Measurements from ENCODE around the gene SNU13.
"Not testable (repeated sequence)": the region's sequence is repeated elsewhere in the genome, so short reads cannot be mapped to it uniquely, and the experiment has no call there.

The SNU13 gene

DNA sequence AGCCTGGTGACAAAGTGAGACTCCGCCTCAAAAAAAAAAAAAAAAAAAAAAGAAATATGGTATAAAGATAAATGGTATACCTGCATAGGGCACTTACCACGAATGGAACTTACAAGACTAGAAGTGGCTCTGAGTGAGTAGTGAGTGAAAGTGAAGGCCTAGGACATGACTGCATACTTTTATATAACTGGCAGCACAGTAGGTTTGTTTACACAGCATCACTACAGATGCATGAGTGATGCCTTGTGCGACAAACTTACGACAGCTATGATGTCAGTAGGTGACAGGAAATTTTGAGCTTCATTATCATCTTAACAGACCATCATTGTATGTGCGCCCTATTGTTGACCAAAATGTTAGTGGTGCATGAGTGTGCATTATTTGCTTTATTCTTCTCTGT lies 49.9 kb downstream of the SNU13 start:
- Histone ChIP-seq H3K14ac (ENCODE audit: low read length) (no peak overlapping the region), H3K18ac (ENCODE audit: low read length) (no peak overlapping the region), H3K27ac (ENCODE audit: low read depth, low read length) (no peak overlapping the region), H3K27me3 (ENCODE audit: insufficient read depth, low read length) (no peaks in the 10 kb centered on the region), H3K9me3 (ENCODE audit: insufficient read depth, low read depth, low read length) (no peaks in the 10 kb centered on the region), H3K23ac (ENCODE audit: low read length) (no peak overlapping the region), H3K4ac (ENCODE audit: low read depth, low read length) (no peak overlapping the region), H2AK5ac (ENCODE audit: low read length) (no peak overlapping the region), H2BK12ac (ENCODE audit: low read length) (no peak overlapping the region), H3K79me1 (ENCODE audit: low read length) (no peaks in the 10 kb centered on the region), H3K4me2 (ENCODE audit: low read length) (no peak overlapping the region), H3K4me1 (ENCODE audit: control insufficient read depth in 1 of 2, insufficient read depth in 2 of 2, low read length in 2 of 2) (no peaks in the 10 kb centered on the region), H4K12ac (ENCODE audit: low read depth, low read length) (no peak overlapping the region), H2AFZ (ENCODE audit: insufficient read depth, low read length, poor library complexity) (no peak overlapping the region), H4K8ac (ENCODE audit: low read depth, low read length) (no peak overlapping the region), H3K36me3 (ENCODE audit: control insufficient read depth in 1 of 2, insufficient read depth in 2 of 2, low read length in 2 of 2) (peaks cover 39 to 57% of the 10 kb centered on the region in 2 experiments), H3K79me2 (ENCODE audit: control insufficient read depth, insufficient read depth, low read length, poor library complexity) (no peaks in the 10 kb centered on the region), H2BK120ac (ENCODE audit: insufficient read depth, low read length, poor library complexity) (no peak overlapping the region), H3K9ac (ENCODE audit: low read length) (no peak overlapping the region), H2BK5ac (ENCODE audit: low read depth, low read length, poor library complexity) (no peak overlapping the region), H4K91ac (ENCODE audit: low read depth, low read length) (no peak overlapping the region), H3K4me3 (ENCODE audit: low read depth, low read length) (no peak overlapping the region)
- WGBS (ENCODE audit: extremely low coverage, insufficient coverage, insufficient read length), result no CpG with 5 or more reads among the region's 5 CpGs
- DNase-seq, result no peak

DNA sequence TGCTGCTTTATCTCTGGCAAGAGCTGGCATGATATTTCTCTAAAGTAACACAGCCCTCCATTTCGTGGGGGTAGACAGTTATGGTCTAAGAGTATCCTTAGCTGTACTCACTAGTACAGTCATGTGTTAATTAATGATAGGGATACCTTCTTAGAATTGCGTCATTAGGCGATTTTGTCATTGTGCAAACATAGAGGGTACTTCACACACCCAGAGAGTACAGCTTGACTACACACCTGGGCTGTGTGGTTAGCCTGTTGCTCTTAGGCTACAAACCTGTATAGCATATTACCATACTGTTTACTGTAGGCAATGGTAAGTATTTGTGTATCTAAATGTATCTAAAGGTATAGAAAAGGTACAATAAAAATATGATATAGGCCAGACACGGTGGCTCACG lies 50.5 kb downstream of the SNU13 start:
- H2BK120ac ChIP-seq (ENCODE audit: insufficient read depth, low read length, poor library complexity), result no peak overlapping the region
- no peaks in the 10 kb centered on the region for H3K27me3 ChIP-seq (ENCODE audit: insufficient read depth, low read length)
- H3K14ac ChIP-seq (ENCODE audit: low read length), result no peak overlapping the region
- no peaks in the 10 kb centered on the region for H3K9me3 ChIP-seq (ENCODE audit: insufficient read depth, low read depth, low read length)
- no peak overlapping the region for H2AFZ ChIP-seq (ENCODE audit: insufficient read depth, low read length, poor library complexity)
- H3K79me1 ChIP-seq (ENCODE audit: low read length), result no peaks in the 10 kb centered on the region
- H3K36me3 ChIP-seq (ENCODE audit: control insufficient read depth in 1 of 2, insufficient read depth in 2 of 2, low read length in 2 of 2), result peaks cover 39 to 60% of the 10 kb centered on the region in 2 experiments
- no peak overlapping the region for H2BK12ac ChIP-seq (ENCODE audit: low read length)
- H3K4ac ChIP-seq (ENCODE audit: low read depth, low read length), result no peak overlapping the region
- H3K4me3 ChIP-seq (ENCODE audit: low read depth, low read length), result no peak overlapping the region
- H3K9ac ChIP-seq (ENCODE audit: low read length), result no peak overlapping the region
- no peak overlapping the region for H3K4me2 ChIP-seq (ENCODE audit: low read length)
- H4K91ac ChIP-seq (ENCODE audit: low read depth, low read length), result no peak overlapping the region
- H4K8ac ChIP-seq (ENCODE audit: low read depth, low read length), result no peak overlapping the region
- no peak overlapping the region for H3K27ac ChIP-seq (ENCODE audit: low read depth, low read length)
- no peak for DNase-seq
- H3K79me2 ChIP-seq (ENCODE audit: control insufficient read depth, insufficient read depth, low read length, poor library complexity), result no peaks in the 10 kb centered on the region
- no peak overlapping the region for H2AK5ac ChIP-seq (ENCODE audit: low read length)
- WGBS (ENCODE audit: extremely low coverage, insufficient coverage, insufficient read length), result no CpG with 5 or more reads among the region's 5 CpGs
- no peak overlapping the region for H3K18ac ChIP-seq (ENCODE audit: low read length)
- no peak overlapping the region for H4K12ac ChIP-seq (ENCODE audit: low read depth, low read length)
- no peaks in the 10 kb centered on the region for H3K4me1 ChIP-seq (ENCODE audit: control insufficient read depth in 1 of 2, insufficient read depth in 2 of 2, low read length in 2 of 2)
- H2BK5ac ChIP-seq (ENCODE audit: low read depth, low read length, poor library complexity), result no peak overlapping the region
- no peak overlapping the region for H3K23ac ChIP-seq (ENCODE audit: low read length)

DNA sequence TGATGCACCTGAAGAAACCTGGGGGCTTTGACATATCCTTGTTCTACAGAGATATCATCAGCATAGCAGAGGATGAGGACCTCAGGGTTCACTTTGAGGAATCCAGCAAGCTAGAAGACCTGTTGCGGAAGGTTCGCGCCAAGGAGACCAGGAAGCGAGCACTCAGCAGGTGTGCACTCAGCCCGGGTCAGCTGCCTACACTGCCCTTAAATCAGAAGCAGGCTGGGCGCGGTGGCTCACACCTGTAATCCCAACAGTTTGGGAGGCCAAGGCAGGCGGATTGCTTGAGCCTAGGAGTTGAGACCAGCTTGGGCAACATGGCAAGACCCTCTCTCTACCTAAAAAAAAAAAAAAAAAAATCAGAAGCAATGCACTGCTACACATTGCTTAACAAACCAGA lies 51.0 kb downstream of the SNU13 start:
- H3K23ac ChIP-seq (ENCODE audit: low read length); H3K4me3 ChIP-seq (ENCODE audit: low read depth, low read length); H2BK12ac ChIP-seq (ENCODE audit: low read length); H3K79me2 ChIP-seq (ENCODE audit: control insufficient read depth, insufficient read depth, low read length, poor library complexity); H3K4me2 ChIP-seq (ENCODE audit: low read length); DNase-seq; H2AFZ ChIP-seq (ENCODE audit: insufficient read depth, low read length, poor library complexity); H3K18ac ChIP-seq (ENCODE audit: low read length); H2BK120ac ChIP-seq (ENCODE audit: insufficient read depth, low read length, poor library complexity); H3K9ac ChIP-seq (ENCODE audit: low read length); H2AK5ac ChIP-seq (ENCODE audit: low read length); H3K4me1 ChIP-seq (ENCODE audit: control insufficient read depth in 1 of 2, insufficient read depth in 2 of 2, low read length in 2 of 2); H3K27me3 ChIP-seq (ENCODE audit: insufficient read depth, low read length); H2BK5ac ChIP-seq (ENCODE audit: low read depth, low read length, poor library complexity); H3K4ac ChIP-seq (ENCODE audit: low read depth, low read length); H4K12ac ChIP-seq (ENCODE audit: low read depth, low read length); H3K14ac ChIP-seq (ENCODE audit: low read length); H3K79me1 ChIP-seq (ENCODE audit: low read length); H3K27ac ChIP-seq (ENCODE audit: low read depth, low read length); H3K9me3 ChIP-seq (ENCODE audit: insufficient read depth, low read depth, low read length); H4K91ac ChIP-seq (ENCODE audit: low read depth, low read length); H4K8ac ChIP-seq (ENCODE audit: low read depth, low read length): not testable (repeated sequence)
- no CpG with 5 or more reads among the region's 8 CpGs for WGBS (ENCODE audit: extremely low coverage, insufficient coverage, insufficient read length)
- H3K36me3 ChIP-seq (ENCODE audit: control insufficient read depth in 1 of 2, insufficient read depth in 2 of 2, low read length in 2 of 2), result peaks cover 39 to 55% of the 10 kb centered on the region in 2 experiments

DNA sequence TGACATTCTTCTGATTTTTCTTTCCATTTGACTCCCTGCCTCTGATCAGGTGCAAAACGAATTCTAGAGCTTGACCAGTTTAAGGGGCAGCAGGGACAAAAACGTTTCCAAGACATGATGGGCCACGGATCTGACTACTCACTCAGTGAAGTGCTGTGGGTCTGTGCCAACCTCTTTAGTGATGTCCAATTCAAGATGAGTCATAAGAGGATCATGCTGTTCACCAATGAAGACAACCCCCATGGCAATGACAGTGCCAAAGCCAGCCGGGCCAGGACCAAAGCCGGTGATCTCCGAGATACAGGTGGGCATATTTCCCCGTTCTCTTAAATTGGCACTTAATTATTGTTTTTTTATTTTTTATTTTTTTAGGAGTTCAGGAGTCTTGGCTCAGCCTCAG lies 52.2 kb downstream of the SNU13 start:
- WGBS (ENCODE audit: extremely low coverage, insufficient coverage, insufficient read length), result no CpG with 5 or more reads among the region's 7 CpGs
- Histone ChIP-seq H2BK120ac (ENCODE audit: insufficient read depth, low read length, poor library complexity) (no peak overlapping the region), H3K4me2 (ENCODE audit: low read length) (no peak overlapping the region), H3K4me1 (ENCODE audit: control insufficient read depth in 1 of 2, insufficient read depth in 2 of 2, low read length in 2 of 2) (no peaks in the 10 kb centered on the region), H3K9me3 (ENCODE audit: insufficient read depth, low read depth, low read length) (no peaks in the 10 kb centered on the region), H2AFZ (ENCODE audit: insufficient read depth, low read length, poor library complexity) (no peak overlapping the region), H4K91ac (ENCODE audit: low read depth, low read length) (no peak overlapping the region), H3K79me2 (ENCODE audit: control insufficient read depth, insufficient read depth, low read length, poor library complexity) (no peaks in the 10 kb centered on the region), H4K8ac (ENCODE audit: low read depth, low read length) (no peak overlapping the region), H3K27me3 (ENCODE audit: insufficient read depth, low read length) (no peaks in the 10 kb centered on the region), H3K4me3 (ENCODE audit: low read depth, low read length) (no peak overlapping the region), H2BK5ac (ENCODE audit: low read depth, low read length, poor library complexity) (no peak overlapping the region), H2AK5ac (ENCODE audit: low read length) (no peak overlapping the region), H3K14ac (ENCODE audit: low read length) (no peak overlapping the region), H3K23ac (ENCODE audit: low read length) (no peak overlapping the region), H3K4ac (ENCODE audit: low read depth, low read length) (no peak overlapping the region), H3K36me3 (ENCODE audit: control insufficient read depth in 1 of 2, insufficient read depth in 2 of 2, low read length in 2 of 2) (peaks cover 46 to 57% of the 10 kb centered on the region in 2 experiments), H3K18ac (ENCODE audit: low read length) (no peak overlapping the region), H3K79me1 (ENCODE audit: low read length) (no peaks in the 10 kb centered on the region), H3K27ac (ENCODE audit: low read depth, low read length) (no peak overlapping the region), H3K9ac (ENCODE audit: low read length) (no peak overlapping the region), H2BK12ac (ENCODE audit: low read length) (no peak overlapping the region), H4K12ac (ENCODE audit: low read depth, low read length) (no peak overlapping the region)
- DNase-seq, result no peak
